ENCODE data around the gene M6PR. TPM values are rescaled to one million over a fixed set of nuclear protein-coding genes. Genes with fewer than 3 reads are reported as not detected.
A peak's percentile ranks its signal among the peaks of the same experiment; 100 is the strongest.

The M6PR gene
- 179 and 192 TPM in 2 replicates for total RNA-seq

DNA sequence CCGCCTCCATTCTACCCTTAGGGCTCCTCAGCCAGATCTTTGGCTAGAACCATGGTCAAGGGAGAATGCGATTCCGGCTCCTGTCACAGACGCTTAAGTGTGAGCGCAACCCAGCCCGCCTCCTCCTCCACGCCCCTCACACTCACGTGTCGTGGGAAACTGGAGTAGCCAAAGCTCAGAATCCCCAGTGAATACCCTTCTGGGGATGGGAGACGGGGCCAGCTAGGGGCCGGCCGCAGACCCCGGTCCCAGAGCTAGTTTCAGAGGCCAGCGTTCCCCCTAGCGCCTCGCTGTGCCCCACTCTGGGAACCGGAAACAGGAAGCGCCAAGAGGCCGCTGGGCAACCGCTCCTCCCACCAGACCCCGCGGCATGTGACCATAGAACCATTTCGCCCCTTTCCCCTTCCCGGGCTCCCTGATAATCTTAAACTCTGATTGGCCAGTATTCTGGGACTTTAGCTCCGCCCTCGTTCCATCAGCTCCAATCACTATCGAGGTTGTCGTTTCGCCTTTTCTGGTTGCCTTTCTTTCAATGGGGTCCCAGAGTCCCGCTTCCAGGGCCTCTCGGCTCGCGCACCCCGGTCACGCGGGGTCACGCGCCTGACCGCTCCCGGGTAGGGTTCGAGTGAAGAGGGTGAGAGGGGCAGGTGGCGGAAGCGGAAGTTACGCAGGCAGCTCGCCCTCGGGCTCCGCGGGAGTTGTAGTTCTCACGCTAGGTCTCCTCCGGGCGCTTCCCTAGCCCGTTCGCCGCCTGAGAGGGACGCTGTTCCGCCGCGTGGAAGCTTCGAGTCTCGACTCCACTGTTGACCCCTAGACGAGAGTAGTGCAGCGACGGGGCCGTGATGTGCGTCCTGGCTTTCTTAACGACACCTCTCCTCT lies at the start of gene M6PR:
M6PR (minus strand) TSS at position 304 of the 879 bp plus-strand sequence. CDS start 3,241 bp downstream, outside the sequence.
- peak within 1 kb of the TSS; percentile 92 for H3K27ac Mint-ChIP-seq
- H3K36me3 Mint-ChIP-seq (ENCODE audit: low read depth): peaks cover 30% of the 10 kb centered on the region
- DNase-seq (ENCODE audit: low spot score): peak; percentile 86
- peaks cover 14% of the 10 kb centered on the region for H3K9me3 Mint-ChIP-seq
- intact Hi-C loops (cut with micrococcal nuclease): loop anchor here (1.0 to 5.0 kb wide), 10 partner anchors 35 to 918 kb away; partner anchors contain the start of genes CLEC2B, KLRG1, PHC1 and RIMKLB
- H3K27me3 Mint-ChIP-seq (ENCODE audit: insufficient read depth): no peaks in the 10 kb centered on the region
- peak within 1 kb of the TSS; percentile 100 for H3K4me3 Mint-ChIP-seq
- H3K4me1 Mint-ChIP-seq (ENCODE audit: low read depth): peaks cover 72% of the 10 kb centered on the region

DNA sequence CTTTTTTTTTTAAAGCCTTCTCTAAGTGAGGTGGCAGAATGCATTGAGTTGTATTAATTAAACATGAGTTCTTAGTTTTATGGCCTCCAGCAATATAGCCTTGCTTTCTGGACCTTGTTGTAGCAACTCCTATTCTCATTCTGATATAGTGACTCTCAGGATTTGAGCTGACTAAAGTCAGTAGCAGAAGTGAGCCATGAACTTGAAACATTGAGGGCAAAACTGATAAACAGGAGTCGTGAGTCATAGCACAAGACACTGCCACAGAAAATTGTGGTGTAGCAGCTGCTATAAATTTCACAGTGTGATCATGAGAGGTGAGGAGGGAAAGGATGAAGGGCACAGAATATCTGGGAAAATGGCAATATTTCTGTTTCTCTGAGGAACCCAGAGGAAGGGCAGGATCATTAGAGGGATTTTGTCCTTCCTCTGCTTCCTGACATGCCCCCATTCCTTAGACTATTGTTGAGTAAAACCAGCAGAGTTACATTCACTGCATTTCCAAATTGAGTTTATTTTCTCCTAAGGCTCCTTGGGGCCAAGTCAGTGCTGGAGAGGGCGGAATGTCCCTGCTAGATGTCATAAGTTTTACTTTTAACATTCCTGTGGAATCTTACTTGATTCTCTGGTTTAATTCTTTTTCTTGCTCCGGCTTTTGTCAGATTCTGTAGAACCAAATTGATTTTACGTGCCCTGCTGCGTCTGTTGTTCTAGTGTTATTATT lies 47.4 kb upstream of the M6PR start:
- Mint-ChIP-seq H3K4me1 (ENCODE audit: low read depth) (peaks cover 23% of the 10 kb centered on the region), H3K36me3 (ENCODE audit: low read depth) (peaks cover 4% of the 10 kb centered on the region), H3K9me3 (no peaks in the 10 kb centered on the region), H3K27me3 (ENCODE audit: insufficient read depth) (peaks cover 14% of the 10 kb centered on the region), H3K4me3 (no peak overlapping the region), H3K27ac (no peak overlapping the region)
- intact Hi-C loops (cut with micrococcal nuclease): loop anchor here (1.0 to 10.0 kb wide), 7 partner anchors 10 to 504 kb away; no protein-coding TSS in a partner anchor
- peak; percentile 6 for DNase-seq (ENCODE audit: low spot score)

DNA sequence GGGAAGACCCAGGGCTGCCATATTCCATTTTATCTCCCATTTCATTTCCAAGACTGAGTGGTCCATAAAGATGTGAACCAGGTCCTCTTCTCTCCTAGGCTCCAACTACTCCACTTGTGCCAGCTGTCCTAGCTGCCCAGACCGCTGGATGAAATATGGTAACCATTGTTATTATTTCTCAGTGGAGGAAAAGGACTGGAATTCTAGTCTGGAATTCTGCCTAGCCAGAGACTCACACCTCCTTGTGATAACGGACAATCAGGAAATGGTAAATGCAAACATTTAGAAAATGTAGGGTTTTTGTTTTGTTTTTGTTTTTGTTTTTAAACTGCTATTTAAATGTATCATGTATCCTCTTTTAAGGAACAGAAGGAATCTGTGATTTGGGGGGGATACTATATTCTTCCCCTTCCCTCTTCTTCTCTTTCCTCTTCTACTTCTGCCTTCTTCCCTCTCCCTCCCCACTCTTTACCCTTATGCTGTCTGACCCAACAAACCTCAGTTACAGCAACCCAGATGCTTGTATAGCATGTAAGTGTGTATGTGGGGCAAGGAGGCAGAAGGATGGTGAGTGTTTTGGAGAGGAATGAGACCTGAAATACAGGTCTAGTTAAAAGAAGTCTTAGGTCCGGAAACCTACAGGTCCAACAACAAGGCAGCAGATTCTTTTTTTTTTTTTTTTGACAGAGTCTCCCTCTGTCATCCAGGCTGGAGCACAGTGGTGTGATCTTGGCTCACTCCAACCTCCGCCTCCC lies 45.8 kb upstream of the M6PR start:
- peaks cover 27% of the 10 kb centered on the region for H3K4me1 Mint-ChIP-seq (ENCODE audit: low read depth)

DNA sequence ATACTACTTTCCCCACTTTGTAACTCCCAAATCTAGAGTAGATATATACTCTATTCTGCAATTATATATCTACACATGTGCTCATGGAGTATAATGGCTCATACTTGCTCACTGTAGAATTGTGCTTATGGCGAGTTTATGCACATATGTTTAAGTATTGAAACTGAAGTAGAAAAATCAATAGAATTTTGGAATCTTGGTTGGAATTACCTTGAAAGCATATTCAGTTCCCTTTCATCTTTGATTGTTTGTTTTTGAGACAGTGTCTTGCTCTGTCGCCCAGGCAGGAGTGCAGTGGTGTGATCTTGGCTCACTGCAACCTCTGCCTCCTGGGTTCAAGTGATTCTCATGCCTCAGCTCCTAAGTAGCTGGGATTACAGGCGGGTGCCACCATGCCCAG lies 44.4 kb upstream of the M6PR start:
- DNase-seq (ENCODE audit: low spot score): no peak
- H3K36me3 Mint-ChIP-seq (ENCODE audit: low read depth): no peaks in the 10 kb centered on the region
- intact Hi-C loops (cut with micrococcal nuclease): loop anchor here (10.0 kb wide), 1 partner anchor 251 kb away; no protein-coding TSS in a partner anchor
- H3K27me3 Mint-ChIP-seq (ENCODE audit: insufficient read depth): peaks cover 2% of the 10 kb centered on the region
- H3K4me3 Mint-ChIP-seq: no peak overlapping the region
- H3K27ac Mint-ChIP-seq: no peak overlapping the region
- H3K4me1 Mint-ChIP-seq (ENCODE audit: low read depth): peaks cover 33% of the 10 kb centered on the region
- H3K9me3 Mint-ChIP-seq: no peaks in the 10 kb centered on the region

More for the DNA sequence above, 45.8 kb upstream of the M6PR start:
- Mint-ChIP-seq H3K4me3 (no peak overlapping the region), H3K27me3 (ENCODE audit: insufficient read depth) (peaks cover 7% of the 10 kb centered on the region), H3K36me3 (ENCODE audit: low read depth) (peaks cover 4% of the 10 kb centered on the region), H3K9me3 (no peaks in the 10 kb centered on the region), H3K27ac (no peak overlapping the region)
- intact Hi-C loops (cut with micrococcal nuclease): loop anchor here (5.0 to 10.0 kb wide), 2 partner anchors 42 to 250 kb away; no protein-coding TSS in a partner anchor
- no peak for DNase-seq (ENCODE audit: low spot score)

DNA sequence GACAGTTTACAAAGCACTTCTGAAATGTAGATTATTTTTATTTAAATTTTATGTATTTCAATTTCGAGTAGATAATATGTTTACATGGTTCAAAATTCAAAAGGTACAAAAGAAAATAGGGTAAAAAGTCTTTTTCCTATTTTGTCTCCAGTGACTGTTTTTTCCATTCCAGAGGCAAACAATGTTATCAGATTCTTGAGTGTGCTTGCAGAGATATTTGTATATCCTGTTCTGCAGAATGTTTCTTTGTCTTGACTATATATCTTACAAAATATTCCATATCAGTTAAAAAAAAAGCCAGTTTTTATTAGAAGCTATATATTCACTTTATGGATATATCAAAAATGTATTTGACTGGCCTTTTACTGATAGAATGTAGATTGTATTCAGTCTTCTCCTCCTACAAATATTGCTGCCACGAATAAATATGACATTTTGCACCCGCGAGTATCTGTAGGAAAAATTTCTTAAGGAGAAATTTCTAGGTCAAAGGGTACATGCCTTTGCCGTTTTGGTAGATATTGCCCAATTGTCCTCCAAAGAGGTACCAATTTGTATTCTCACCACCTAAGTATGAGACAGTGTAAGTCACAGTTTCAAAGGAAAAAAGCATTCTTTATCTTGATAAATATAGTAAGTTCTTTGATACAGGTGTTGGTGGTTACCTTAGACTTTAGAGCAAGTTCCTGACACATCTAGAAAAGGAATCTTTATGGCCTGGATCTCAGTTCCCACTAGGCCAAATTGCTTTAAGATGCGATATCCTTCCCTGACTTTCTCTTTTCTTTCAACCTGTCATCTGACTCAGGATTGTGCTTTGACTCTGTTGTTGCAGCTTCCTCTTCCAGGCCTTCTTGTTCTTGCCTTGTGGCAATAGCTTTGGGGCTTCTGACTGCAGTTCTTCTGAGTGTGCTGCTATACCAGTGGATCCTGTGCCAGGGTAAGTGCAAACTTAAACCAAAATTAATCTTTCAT lies 42.2 kb upstream of the M6PR start:
- no peak overlapping the region for H3K4me3 Mint-ChIP-seq
- no peaks in the 10 kb centered on the region for H3K36me3 Mint-ChIP-seq (ENCODE audit: low read depth)
- DNase-seq (ENCODE audit: low spot score): no peak
- H3K9me3 Mint-ChIP-seq: no peaks in the 10 kb centered on the region
- intact Hi-C loops (cut with micrococcal nuclease): loop anchor here (10.0 kb wide), 1 partner anchor 253 kb away; no protein-coding TSS in a partner anchor
- no peak overlapping the region for H3K27ac Mint-ChIP-seq
- peaks cover 2% of the 10 kb centered on the region for H3K27me3 Mint-ChIP-seq (ENCODE audit: insufficient read depth)
- H3K4me1 Mint-ChIP-seq (ENCODE audit: low read depth): peaks cover 42% of the 10 kb centered on the region

DNA sequence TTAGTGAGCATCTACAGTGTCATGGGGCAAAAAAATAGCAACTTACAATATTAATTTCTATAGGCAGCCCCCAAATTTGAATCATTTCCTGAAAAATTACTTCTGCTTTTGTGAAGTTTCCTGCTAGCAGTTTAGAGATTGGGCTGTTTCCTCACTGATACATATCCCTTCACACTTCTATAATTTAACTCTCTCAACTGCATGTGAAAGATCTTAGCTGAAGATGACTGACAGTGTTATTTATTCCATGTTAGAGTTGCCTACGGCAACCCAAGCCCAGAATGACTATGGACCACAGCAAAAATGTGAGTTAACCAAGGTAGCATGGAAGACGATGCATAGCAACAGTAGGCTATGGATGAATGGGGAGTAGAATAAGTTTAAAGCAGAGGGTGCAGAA lies 40.0 kb upstream of the M6PR start, which contains the start of gene KLRG1:
KLRG1 (plus strand) TSS at position 134 of the 400 bp plus-strand sequence; CDS start at position 224, 90 bp downstream.
- H3K27ac Mint-ChIP-seq: no peak within 1 kb of the TSS
- no peaks in the 10 kb centered on the region for H3K9me3 Mint-ChIP-seq
- H3K36me3 Mint-ChIP-seq (ENCODE audit: low read depth): no peaks in the 10 kb centered on the region
- peaks cover 39% of the 10 kb centered on the region for H3K4me1 Mint-ChIP-seq (ENCODE audit: low read depth)
- no peaks in the 10 kb centered on the region for H3K27me3 Mint-ChIP-seq (ENCODE audit: insufficient read depth)
- intact Hi-C loops (cut with micrococcal nuclease): loop anchor here (2.0 kb wide), 1 partner anchor 39 kb away; no protein-coding TSS in a partner anchor
- no peak for DNase-seq (ENCODE audit: low spot score)
- H3K4me3 Mint-ChIP-seq: peak within 1 kb of the TSS; percentile 4

DNA sequence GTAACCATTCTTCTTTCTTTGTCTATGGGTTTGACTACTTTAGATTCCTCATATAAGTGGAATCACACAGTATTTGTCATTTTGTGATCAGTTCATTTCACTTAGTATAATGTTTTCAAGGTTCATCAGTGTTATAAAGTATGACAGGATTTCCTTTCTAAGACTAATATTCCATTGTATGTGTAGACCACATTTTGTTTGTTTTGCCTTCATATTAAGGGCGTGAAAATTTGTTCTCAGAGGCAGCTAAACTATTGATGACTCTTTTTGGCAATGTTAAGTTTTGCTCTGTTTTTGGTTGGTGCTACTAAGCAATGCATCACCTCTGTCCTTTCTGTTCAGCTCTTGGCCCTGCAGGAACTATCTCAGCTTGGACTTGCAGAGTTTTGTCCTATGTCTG lies 38.2 kb upstream of the M6PR start:
- H3K9me3 Mint-ChIP-seq: no peaks in the 10 kb centered on the region
- intact Hi-C loops (cut with micrococcal nuclease): loop anchor here (1.0 to 2.0 kb wide), 3 partner anchors 9 to 38 kb away; no protein-coding TSS in a partner anchor
- H3K4me1 Mint-ChIP-seq (ENCODE audit: low read depth): peaks cover 39% of the 10 kb centered on the region
- H3K27me3 Mint-ChIP-seq (ENCODE audit: insufficient read depth): no peaks in the 10 kb centered on the region
- peak overlapping the region; percentile 33 for H3K27ac Mint-ChIP-seq
- no peak for DNase-seq (ENCODE audit: low spot score)
- no peaks in the 10 kb centered on the region for H3K36me3 Mint-ChIP-seq (ENCODE audit: low read depth)
- H3K4me3 Mint-ChIP-seq: no peak overlapping the region

DNA sequence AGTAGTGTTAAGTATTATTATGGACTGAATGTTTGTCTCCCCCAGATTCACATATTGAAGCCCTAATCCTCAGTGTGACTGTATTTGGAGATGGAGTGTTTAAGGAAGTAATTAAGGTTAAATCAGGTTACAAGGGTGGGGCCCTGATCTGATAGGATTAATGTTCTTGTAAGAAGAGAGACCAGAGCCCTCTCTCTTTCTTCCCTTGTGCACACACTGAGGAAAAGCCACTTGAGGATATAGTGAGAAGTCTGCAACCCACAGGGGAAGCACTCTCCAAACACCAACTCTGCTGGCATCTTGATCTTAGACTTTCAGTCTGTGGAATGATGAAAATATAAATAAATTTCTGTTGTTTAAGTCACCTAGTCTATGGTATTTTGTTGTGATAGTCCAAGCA lies 37.7 kb upstream of the M6PR start:
- no peak overlapping the region for H3K27ac Mint-ChIP-seq
- H3K27me3 Mint-ChIP-seq (ENCODE audit: insufficient read depth): no peaks in the 10 kb centered on the region
- no peaks in the 10 kb centered on the region for H3K9me3 Mint-ChIP-seq
- no peak overlapping the region for H3K4me3 Mint-ChIP-seq
- H3K36me3 Mint-ChIP-seq (ENCODE audit: low read depth): no peaks in the 10 kb centered on the region
- H3K4me1 Mint-ChIP-seq (ENCODE audit: low read depth): peaks cover 35% of the 10 kb centered on the region
- no peak for DNase-seq (ENCODE audit: low spot score)
- intact Hi-C loops (cut with micrococcal nuclease): loop anchor here (1.0 kb wide), 2 partner anchors 9 to 38 kb away; no protein-coding TSS in a partner anchor

DNA sequence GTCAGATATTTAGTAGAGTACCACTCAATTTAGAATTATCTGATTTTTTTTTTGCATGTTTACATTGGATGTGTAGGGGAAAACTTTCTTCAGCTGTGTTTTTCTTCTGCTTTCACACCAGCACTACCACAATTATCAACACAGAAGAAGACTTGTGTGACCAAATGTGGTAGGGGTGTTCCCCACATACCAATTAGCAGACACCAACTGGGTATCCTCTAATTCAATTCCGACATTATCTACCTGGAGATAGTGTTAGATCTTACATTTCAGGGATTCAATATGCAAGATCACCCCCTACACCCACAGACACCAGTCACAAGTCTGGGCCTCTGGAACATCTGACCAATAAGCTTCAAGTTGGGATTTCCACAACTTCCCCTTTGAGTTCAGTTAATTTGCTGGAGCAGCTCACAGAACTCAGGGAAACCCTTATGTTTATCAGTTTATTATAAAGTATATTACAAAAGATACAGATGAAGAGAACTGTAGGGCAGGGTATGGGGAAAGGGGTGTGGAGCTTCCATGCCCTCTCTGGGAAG lies 35.8 kb upstream of the M6PR start:
- Mint-ChIP-seq H3K9me3 (no peaks in the 10 kb centered on the region), H3K27ac (no peak overlapping the region), H3K4me1 (ENCODE audit: low read depth) (peaks cover 28% of the 10 kb centered on the region), H3K4me3 (no peak overlapping the region), H3K36me3 (ENCODE audit: low read depth) (no peaks in the 10 kb centered on the region), H3K27me3 (ENCODE audit: insufficient read depth) (peaks cover 3% of the 10 kb centered on the region)
- intact Hi-C loops (cut with micrococcal nuclease): no loop called here
- DNase-seq (ENCODE audit: low spot score): no peak

DNA sequence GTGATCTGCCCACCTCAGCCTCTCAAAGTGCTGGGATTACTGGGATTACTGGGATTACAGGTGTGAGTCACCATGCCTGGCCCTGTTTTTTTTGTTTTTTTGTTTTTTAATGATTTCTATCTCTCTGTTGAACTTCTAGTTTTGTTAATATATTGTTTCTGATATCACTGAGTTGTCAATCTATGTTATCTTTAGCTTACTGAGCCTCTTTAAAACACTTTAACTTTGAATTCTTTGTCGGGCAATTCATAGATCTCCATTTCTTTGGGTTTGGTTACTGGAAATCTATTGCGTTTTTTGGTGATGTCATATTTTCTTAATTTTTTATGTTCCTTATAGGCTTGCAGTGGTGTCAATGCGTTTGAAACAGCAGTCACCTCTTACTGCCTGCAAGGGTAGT lies 30.7 kb upstream of the M6PR start:
- no peak for DNase-seq (ENCODE audit: low spot score)
- H3K27ac Mint-ChIP-seq: no peak overlapping the region
- peaks cover 8% of the 10 kb centered on the region for H3K36me3 Mint-ChIP-seq (ENCODE audit: low read depth)
- no peak overlapping the region for H3K4me3 Mint-ChIP-seq
- H3K9me3 Mint-ChIP-seq: peaks cover 15% of the 10 kb centered on the region
- peaks cover 5% of the 10 kb centered on the region for H3K27me3 Mint-ChIP-seq (ENCODE audit: insufficient read depth)
- no peaks in the 10 kb centered on the region for H3K4me1 Mint-ChIP-seq (ENCODE audit: low read depth)
- intact Hi-C loops (cut with micrococcal nuclease): no loop called here

DNA sequence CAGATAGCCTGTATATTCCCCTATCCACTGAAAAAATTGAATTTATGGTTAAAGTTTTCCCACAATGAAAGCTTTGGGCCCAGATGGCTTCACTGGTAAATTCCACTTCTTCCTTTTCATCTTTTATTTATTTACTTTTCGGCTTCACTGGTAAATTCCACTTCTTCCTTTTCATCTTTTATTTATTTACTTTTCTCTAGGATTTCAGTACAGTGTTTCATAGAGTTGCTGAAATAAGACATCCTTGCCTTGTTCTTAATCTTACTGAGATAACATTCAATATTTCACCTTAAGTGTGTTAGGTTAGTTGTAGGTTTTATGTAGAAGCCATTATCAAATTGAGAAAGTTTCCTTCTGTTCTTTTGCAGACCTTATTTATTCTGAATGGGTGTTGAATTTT lies 21.0 kb upstream of the M6PR start:
- Mint-ChIP-seq H3K27me3 (ENCODE audit: insufficient read depth) (peaks cover 2% of the 10 kb centered on the region), H3K9me3 (peaks cover 34% of the 10 kb centered on the region), H3K4me3 (no peak overlapping the region), H3K4me1 (ENCODE audit: low read depth) (no peaks in the 10 kb centered on the region), H3K36me3 (ENCODE audit: low read depth) (peaks cover 4% of the 10 kb centered on the region), H3K27ac (no peak overlapping the region)
- no peak for DNase-seq (ENCODE audit: low spot score)
- intact Hi-C loops (cut with micrococcal nuclease): no loop called here
